Placental epithelial cell (primary cell): Measurements from ENCODE around the gene GPR183. TPM values are rescaled to one million over a fixed set of nuclear protein-coding genes. Genes with fewer than 3 reads are reported as not detected.

Experiments used
- small RNA-seq: library from RNA; depleted of rRNA; stranded (forward); fragments of <200 nt; gene quantifications from one replicate; pipeline ENCODE3, GENCODE V24; 2012
- total RNA-seq: library from RNA; depleted of rRNA; stranded (reverse); fragments of >200 nt; gene quantifications from 2 replicates; pipeline ENCODE4 v1.2.3, GENCODE V29; 2012

The GPR183 gene
- 0.11 TPM in 1 of 2 replicates, not detected in the other for total RNA-seq

DNA sequence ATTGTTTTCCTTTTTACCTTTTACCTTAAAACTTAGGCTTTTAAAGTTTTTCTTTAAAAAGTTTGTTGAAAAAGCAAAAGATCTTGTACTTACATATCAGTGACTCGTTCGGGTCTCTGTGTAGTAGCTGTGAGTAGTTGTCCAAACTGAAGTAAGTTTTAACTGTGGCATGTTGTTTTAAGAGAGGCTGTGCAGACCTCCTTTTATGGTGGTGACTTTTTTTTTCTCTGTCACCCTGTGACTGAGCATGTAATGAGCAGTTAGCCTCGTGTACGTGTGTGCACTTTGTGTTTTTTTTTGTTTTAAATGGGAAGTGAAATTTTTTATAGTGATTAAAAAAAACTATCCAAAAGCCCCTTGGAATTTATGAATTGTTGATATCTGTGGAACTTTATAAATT lies at the start of gene GPR183:
TSS of gene GPR183 (minus strand) at position 153 of the 400 bp plus-strand sequence. CDS start 11,254 bp downstream, outside the sequence.

GRCh38 chr13:99258210-99258860 lies 48.9 kb downstream of the GPR183 start, which contains the start of gene GPR18:
Gene GPR18, minus strand, starts transcription at chr13:99258379. Its CDS starts 2,507 bp downstream, at chr13:99255872.

Small RNAs within 50 kb of the gene (small RNA-seq; reads per million reads assigned to genes)
- gene MIR623: not detected

Other genes starting within 250 kb of the GPR183 start
- 32.2 and 34.2 TPM in 2 replicates for gene UBAC2, start 106.5 kb downstream of the GPR183 start, total RNA-seq
- gene GPR18, start 49.0 kb downstream of the GPR183 start, total RNA-seq: not detected in 2 replicates
- 126 and 195 TPM in 2 replicates for gene TM9SF2, start 194.1 kb upstream of the GPR183 start, total RNA-seq